ENCODE results near the gene CIDEA. TPM values are rescaled to one million over a fixed set of nuclear protein-coding genes. Genes with fewer than 3 reads are reported as not detected.

The CIDEA gene
- total and polyA plus RNA-seq, 9 of the 15 experiments (the other 6 are each of a cell fraction or from before 2014, with no cell fraction given), result not detected

DNA sequence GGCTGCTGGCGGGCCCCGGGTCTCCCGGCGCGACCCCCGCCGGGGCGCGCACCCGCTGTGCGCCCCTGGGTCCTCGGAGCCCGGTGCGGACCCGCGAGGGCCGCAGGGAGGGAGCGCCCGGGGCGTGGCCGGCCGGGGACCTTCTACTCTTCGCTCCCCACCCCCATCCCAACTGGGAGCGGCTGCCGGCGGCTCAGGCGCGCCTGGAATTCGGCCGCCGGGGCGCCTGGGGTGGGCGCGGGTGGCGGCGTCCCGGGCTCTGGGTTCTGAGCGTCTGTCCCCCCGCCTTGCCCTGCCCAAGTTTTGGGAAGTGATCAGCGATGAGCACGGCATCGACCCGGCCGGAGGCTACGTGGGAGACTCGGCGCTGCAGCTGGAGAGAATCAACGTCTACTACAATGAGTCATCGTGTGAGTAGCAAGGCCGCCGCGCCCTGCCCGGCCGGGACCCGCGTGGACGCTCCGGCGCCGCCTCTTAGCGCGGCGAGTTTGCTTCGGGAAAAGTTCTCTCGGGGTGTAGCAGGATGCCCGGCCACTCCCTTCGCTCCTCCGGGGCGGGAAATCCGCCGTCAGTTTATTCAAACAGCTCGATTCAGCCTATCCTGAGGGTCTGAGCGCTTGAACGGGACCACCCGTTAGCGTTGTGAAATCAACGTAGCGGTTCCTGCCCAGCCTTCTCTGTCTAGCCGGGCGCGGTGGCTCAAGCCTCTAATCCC, 54.4 kb downstream of the CIDEA start (continued):
- TF ChIP-seq CBX8 (IDR thresholded peaks at IDR 0.05; ENCODE audit: borderline replicate concordance, extremely low read depth, low read depth, low read length, poor library complexity, severe bottlenecking) (no peak), ZNF668 (CRISPR knock-in tag; IDR thresholded peaks at IDR 0.05) (0 out of 2 replicates have a peak, but pooled peaks have one; percentile 3), POLR2B (IDR thresholded peaks at IDR 0.05; ENCODE audit: low read depth, partially characterized antibody) (no peak), RBM25 (IDR thresholded peaks at IDR 0.05; ENCODE audit: low read depth, low read length, severe bottlenecking) (no peak), ERF (CRISPR knock-in tag; IDR thresholded peaks at IDR 0.05) (no peak), SPI1 (IDR thresholded peaks at IDR 0.05; ENCODE audit: borderline replicate concordance, low read depth, low read length) (peak; percentile 35; the same call in 1 of the 2 replicates), MCM5 (IDR thresholded peaks at IDR 0.05; ENCODE audit: low read depth) (no peak), ADNP (tag; IDR thresholded peaks at IDR 0.05) (no peak), TCF7L2 (IDR thresholded peaks at IDR 0.05; ENCODE audit: low read depth, low read length) (no peak), ZNF253 (CRISPR knock-in tag; conservative IDR thresholded peaks at IDR 0.05) (no peak), DPF2 (IDR thresholded peaks at IDR 0.05) (peak; percentile 69), KLF16 (IDR thresholded peaks at IDR 0.05) (no peak), ZNF354B (CRISPR knock-in tag; IDR thresholded peaks at IDR 0.05) (no peak), SMARCA5 (IDR thresholded peaks at IDR 0.05) (no peak), ZNF324 (CRISPR knock-in tag; IDR thresholded peaks at IDR 0.05) (no peak)
- TF ChIP-seq, protein P1, sequence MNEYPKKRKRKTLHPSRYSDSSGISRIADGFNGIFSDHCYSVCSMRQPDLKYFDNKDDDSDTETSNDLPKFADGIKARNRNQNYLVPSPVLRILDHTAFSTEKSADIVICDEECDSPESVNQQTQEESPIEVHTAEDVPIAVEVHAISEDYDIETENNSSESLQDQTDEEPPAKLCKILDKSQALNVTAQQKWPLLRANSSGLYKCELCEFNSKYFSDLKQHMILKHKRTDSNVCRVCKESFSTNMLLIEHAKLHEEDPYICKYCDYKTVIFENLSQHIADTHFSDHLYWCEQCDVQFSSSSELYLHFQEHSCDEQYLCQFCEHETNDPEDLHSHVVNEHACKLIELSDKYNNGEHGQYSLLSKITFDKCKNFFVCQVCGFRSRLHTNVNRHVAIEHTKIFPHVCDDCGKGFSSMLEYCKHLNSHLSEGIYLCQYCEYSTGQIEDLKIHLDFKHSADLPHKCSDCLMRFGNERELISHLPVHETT (CRISPR knock-in tag; conservative IDR thresholded peaks at IDR 0.05 in 1 of 2, IDR thresholded peaks at IDR 0.05 in 1 of 2), result peak in 1 of 2 experiments; percentile 20; a peak in 1 of 4 replicates
- TF ChIP-seq, protein P2, sequence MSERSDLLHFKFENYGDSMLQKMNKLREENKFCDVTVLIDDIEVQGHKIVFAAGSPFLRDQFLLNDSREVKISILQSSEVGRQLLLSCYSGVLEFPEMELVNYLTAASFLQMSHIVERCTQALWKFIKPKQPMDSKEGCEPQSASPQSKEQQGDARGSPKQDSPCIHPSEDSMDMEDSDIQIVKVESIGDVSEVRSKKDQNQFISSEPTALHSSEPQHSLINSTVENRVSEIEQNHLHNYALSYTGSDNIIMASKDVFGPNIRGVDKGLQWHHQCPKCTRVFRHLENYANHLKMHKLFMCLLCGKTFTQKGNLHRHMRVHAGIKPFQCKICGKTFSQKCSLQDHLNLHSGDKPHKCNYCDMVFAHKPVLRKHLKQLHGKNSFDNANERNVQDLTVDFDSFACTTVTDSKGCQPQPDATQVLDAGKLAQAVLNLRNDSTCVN (CRISPR knock-in tag; IDR thresholded peaks at IDR 0.05), result no peak
- TF ChIP-seq, protein P3, sequence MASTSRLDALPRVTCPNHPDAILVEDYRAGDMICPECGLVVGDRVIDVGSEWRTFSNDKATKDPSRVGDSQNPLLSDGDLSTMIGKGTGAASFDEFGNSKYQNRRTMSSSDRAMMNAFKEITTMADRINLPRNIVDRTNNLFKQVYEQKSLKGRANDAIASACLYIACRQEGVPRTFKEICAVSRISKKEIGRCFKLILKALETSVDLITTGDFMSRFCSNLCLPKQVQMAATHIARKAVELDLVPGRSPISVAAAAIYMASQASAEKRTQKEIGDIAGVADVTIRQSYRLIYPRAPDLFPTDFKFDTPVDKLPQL (IDR thresholded peaks at IDR 0.05; ENCODE audit: extremely low read depth, insufficient read length), result no peak
- TF ChIP-seq, protein P4, sequence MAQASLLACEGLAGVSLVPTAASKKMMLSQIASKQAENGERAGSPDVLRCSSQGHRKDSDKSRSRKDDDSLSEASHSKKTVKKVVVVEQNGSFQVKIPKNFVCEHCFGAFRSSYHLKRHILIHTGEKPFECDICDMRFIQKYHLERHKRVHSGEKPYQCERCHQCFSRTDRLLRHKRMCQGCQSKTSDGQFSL (CRISPR knock-in tag; IDR thresholded peaks at IDR 0.05), result peak; percentile 18; the same call in 1 of the 2 replicates
- TF ChIP-seq, protein P4 (tag; IDR thresholded peaks at IDR 0.05), result no peak
- TF ChIP-seq, protein P5, sequence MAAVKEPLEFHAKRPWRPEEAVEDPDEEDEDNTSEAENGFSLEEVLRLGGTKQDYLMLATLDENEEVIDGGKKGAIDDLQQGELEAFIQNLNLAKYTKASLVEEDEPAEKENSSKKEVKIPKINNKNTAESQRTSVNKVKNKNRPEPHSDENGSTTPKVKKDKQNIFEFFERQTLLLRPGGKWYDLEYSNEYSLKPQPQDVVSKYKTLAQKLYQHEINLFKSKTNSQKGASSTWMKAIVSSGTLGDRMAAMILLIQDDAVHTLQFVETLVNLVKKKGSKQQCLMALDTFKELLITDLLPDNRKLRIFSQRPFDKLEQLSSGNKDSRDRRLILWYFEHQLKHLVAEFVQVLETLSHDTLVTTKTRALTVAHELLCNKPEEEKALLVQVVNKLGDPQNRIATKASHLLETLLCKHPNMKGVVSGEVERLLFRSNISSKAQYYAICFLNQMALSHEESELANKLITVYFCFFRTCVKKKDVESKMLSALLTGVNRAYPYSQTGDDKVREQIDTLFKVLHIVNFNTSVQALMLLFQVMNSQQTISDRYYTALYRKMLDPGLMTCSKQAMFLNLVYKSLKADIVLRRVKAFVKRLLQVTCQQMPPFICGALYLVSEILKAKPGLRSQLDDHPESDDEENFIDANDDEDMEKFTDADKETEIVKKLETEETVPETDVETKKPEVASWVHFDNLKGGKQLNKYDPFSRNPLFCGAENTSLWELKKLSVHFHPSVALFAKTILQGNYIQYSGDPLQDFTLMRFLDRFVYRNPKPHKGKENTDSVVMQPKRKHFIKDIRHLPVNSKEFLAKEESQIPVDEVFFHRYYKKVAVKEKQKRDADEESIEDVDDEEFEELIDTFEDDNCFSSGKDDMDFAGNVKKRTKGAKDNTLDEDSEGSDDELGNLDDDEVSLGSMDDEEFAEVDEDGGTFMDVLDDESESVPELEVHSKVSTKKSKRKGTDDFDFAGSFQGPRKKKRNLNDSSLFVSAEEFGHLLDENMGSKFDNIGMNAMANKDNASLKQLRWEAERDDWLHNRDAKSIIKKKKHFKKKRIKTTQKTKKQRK (IDR thresholded peaks at IDR 0.05; ENCODE audit: borderline replicate concordance, low read depth, low read length), result no peak

All from K562 (cell line).